ENCODE data around the gene HNRNPA1. TPM values are rescaled to one million over a fixed set of nuclear protein-coding genes. Genes with fewer than 3 reads are reported as not detected.
"Not testable (repeated sequence)": the region's sequence is repeated elsewhere in the genome, so short reads cannot be mapped to it uniquely, and the experiment has no call there.

The HNRNPA1 gene
- total RNA-seq, 1 donor from 2014 or later: 524 TPM

DNA sequence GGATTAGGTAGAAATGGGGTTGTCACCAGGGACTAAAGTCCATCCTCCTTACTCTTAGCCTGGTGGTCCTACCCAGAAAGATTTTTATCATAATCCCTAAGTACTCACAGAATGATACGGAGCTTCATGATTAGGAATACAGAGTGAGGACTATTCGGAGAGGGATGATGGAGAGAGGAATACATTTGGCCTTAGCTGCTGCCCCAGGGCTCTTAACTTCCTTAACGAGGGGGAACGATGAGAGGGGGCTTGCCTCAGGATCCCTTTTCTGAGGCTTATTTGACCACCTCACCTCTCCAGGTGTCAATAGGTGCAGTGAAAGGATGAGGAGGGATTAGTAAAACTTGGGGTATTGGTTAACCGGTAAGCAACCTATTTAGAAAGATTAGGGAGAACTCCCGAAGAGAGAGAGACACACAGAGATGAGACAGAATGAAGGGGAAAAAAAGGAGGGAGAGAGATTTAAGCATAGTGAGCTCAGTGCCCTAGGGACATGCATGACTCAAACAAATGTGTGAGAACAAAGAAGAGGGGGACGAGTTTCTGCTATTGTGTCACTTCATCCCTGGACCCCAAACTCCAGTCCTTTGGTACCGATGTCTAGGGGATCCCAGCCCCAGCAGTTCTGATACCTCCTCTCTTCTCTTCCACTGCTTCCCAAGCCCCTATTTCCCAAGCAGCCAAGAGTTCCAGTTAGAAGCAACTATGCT, 19.1 kb downstream of the HNRNPA1 start:
- no peak for DNase-seq

DNA sequence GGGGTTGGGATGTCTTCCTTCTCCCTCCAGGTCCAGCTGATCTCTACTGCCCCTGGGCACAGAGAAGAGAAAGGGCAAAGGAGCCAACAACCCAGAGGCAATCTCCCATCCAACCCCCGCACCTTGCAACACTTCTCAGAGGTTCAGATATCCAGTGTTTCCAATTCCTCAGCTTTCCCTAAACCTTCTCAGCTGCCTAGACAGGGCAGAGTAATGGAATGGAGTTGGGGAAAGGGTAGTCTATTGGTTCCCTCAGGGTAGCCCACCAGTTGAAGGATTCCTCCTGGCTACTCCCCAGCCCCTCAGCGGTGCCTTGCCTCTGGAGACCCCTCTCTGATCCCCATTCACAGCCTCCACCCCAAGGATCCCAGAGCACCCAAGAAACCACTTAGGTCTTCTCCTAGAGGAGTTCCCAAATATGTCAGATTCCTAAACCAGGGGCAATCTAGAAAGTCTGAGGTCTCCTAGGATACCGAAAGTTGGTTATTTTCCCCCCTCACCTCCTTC, 19.8 kb downstream of the HNRNPA1 start:
- DNase-seq: no peak

DNA sequence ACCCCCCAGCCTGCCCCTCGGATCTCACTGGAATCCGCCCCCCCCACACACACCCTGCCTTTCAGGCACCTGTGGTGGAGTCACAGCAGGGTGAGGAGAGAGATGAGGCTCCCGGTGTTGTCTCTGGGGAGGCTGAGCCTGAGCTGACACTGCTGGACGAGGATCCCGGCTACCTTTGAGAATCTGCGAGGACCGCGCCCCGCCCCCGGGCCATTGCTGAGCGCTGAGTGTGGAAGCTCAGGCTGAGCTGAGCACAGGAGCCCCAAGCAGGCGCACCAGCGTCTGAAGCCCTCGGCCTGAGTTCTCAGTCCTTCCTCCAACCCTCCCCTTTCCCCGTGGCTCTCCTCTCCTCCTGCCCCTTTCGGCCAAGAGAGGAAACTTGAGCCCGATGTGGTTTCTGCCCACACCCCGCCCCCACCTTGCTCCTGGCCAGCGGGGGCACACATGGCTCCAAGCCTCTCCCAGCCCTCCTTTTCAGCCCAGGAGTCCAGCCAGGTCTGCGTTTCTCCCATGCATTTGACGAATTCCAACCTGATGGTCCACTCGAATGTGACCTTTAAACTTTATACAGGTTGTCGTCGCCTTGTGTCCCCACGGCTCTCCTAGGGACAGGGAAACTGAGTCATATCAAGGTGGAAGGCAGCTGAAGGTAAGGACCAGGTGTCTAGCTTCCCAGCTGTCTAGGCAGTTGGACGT, 20.4 kb downstream of the HNRNPA1 start, which contains the start of gene NFE2:
Gene NFE2, minus strand, starts transcription at position 284 of the 696 bp plus-strand sequence. CDS start 5,767 bp downstream, outside the sequence.
- no peak for DNase-seq

DNA sequence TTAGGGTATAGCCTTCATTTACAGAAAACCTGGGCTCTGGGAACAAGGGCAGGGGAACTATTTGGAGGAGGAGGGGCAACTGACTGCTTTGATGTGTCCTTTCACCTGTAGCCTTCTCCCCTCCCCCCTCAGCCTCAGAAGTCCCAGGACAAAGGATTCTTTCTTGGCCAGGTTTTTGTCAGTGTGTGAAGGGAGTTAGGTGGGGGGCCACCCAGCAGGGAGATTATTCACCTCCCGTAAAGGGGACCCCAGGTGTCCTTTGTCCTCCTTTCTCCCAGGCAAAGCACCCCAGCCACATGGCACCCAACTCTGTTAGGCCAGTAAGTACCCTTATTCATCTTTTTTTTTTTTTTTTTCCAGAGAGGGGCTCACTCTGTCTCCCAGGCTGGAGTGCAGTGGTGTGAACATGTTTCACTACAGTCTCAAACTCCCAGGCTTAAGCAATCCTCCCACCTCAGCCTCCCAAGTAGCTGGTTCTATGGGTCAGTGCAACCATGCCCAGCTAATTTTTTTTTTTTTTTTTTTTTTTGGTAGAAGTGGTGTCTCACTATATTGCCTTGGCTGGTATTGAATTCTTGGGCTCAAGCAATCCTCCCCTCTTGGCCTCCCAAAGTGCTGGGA, 21.0 kb downstream of the HNRNPA1 start:
- no peak for DNase-seq

DNA sequence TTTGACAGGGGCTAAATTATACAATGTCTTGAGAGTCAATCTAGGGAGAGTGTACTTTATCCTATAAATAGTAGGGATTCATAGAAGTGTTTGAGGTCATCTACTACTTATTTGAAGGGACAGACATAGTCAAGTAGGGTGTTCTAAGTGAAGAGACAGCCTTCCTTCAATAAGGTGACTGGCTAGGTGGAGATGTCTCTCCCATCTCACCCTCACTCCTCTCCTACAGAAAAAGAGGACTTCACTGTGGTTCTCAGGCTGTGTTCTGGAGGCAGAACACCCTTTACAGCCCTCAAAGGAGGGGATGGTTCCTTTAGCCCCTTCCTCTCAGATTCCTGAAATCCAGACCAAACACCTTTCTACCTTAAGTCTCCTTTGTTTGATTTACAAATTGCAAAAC, 23.1 kb downstream of the HNRNPA1 start:
- no peak for DNase-seq

DNA sequence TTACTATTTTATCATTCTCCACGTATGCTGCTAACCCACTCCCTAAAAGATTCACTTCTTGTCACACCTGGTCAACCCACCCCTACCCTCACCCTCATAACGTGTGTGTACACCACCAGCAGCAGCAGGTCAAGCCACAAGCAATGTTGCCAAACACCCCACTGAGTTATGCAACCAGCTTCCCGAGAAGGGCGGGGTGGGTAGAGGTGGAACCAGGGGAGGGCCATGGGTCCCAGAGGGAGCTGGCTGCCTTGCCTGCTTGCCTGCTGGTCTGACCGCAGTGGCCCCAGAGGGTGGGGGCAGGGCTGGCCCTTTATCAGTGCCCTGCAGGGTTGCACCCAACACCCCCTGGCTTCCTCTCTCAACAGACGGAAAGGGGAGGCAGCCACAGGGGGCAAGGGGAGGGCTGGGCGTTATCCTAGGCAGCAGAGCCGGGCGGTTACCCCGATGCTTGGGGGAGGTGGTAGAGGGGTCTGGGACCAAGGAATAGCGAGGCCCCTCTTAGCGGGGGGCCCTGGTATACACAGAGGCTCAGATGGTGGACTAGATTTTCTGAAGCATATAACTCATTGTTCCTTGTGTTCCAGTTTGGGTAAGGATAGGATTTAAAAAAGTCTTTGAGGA, 23.8 kb downstream of the HNRNPA1 start:
- DNase-seq: peak; percentile 15

DNA sequence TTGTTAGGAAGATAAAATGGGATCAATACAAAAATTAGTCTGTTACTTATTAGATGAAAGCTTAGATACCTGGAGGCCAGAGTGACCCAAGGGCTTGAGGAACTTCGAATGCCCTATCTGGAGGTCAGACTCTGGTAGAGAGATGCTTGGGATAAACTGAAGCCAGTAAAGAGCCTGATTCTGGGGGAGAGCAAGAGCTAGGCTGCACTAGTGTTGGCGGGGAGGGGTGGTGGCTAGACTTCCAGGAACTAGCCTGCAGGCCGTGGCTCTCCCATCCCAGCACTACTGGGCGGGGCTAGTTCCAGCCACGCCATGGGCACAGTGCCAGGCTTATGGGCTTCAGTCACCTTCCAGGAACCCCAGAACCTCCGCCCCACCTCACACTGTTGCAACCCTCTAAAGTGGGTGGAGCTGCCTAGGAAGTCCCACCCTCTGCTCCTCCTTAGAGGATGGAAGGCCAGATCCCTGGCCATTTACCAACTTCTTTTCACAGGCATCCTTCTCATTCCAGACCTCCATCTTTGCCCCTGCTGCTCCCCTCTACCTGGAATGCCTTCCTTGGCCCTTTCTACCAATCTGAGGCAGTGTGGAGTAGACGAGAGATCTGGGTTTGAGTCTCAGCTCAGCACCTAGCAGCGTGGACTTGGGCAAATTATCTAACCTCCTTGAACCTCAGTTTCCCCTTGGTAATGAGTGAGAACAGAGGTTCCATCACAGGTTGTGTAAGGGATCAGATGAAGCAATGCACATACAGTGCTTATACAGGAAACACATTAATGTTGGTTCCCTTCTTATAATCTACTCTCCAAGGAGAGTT, 26.6 kb downstream of the HNRNPA1 start:
- no peak for DNase-seq

DNA sequence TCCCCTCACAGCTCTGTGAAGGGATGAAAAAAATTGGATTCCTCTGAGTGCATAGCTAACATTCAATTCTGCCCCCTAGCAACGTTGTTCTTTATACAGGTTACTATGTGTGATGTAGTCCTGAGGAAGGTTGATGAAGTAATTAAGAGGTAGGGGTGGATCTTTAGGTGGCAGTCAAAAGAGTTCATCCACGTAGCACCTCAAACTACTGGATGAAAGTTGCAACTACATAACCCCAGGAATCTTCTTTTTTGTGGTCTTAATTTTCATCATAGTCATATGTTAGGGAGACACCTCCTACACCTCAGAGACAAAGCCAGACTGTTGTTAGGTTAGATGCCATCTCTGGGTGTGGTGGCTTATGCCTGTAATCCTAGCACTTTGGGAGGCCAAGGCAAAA, 30.5 kb downstream of the HNRNPA1 start:
- no peak for DNase-seq

DNA sequence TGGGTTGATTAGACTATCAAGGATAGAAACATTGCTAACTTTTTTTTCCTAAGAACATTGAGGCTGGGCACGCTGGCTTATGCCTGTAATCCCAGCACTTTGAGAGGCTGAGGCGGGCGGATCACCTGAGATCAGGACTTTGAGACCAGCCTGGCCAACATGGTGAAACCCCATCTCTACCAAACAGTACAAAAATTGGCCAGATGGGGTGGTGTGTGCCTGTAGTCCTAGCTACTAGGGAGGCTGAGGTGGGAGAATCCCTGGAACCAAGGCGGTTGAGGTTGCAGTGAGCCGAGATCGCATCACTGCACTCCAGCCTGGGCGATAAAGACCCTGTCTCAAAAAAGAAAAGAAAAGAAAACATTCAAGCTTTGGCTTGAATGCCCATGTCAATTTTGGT, 31.8 kb downstream of the HNRNPA1 start:
- DNase-seq: not testable (repeated sequence)

DNA sequence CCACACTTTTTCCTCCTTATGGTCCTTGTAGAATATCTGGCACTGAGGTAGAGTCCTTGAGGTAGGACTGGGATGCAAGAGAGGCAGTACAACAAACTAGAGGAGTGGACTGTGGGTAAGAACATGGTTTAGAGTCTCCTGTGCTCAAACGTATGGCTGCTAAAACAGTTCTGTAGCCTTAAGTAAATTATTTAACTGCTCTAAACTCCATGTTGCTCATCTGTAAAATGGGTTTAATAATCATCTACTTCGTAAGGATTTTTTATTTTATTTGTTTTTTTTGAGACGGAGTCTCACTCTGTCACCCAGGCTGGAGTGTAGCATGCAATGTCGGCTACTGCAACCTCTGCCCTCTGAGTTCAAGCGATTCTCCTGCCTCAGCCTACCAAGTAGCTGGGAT, 40.8 kb downstream of the HNRNPA1 start:
- DNase-seq: no peak

DNA sequence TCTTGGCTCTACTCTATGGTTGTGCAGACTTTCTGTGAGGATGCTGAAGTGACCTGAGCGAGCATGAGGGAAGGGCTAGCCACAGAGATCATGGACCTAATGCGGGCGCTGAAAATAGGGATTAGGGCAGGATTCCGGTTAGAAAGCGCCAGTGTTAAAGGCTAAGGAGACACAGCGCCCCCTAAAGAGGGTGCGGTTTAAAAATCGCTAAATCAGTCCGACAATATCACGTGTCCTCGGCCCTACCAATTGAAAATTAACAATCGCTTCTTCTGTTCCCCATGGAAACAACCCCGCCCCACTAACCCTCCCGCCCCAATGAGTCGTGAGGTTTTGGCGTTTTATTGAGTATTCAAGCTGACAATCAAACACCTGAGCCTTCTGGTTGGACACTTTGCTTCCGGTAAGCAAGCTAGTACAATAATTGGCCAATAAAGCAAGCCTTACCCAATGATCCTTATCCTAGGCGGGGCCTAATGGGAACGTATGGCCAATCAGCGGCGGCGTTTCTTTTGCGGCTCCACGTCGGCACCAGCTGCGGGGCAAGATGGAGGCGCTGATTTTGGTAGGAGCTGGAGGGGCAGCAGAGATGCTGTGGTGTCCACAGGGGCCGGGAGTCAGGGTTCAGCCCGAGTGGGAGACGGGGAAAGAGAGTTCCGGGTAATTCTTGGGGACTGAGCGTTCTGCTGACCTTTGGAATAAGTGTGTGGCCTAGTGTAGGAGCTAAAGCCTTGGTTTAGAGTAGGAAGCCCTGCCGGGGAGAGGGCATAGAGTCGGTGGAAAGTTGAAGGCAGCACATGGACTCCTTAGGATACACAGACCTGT, 44.3 kb downstream of the HNRNPA1 start, which contains the start of gene COPZ1:
Gene COPZ1, plus strand, starts transcription at position 515 of the 825 bp plus-strand sequence. Its CDS starts 33 bp downstream, at position 548.
- peak; percentile 95 for DNase-seq

DNA sequence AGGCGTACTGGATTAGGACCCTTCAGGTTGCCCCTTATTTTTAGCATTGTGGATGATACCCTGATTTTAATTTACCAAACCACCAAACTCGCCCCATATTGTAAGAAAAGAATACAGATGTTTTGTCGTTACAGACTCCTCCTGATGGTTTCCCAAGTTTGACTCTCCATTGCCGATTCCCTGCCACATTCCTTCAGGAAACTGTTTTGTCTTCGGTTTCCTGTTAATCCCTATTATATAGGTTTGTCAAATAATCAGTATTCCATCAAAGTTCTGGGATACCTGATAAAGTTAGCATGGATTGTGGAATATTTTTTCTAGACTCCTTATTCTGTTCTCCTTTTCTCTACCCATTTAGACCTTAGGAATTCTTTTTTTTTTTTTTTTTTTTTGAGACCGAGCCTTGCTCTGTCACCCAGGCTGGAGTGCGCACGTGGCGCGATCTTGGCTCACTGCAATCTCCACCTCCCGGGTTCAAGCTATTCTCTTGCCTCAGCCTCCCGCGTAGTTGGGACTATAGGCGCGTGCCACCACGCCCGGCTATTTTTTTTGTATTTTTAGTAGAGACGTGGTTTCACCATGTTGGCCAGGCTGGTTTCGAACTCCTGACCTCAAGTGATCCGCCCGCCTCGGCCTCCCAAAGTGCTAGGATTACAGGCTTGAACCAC, 45.0 kb downstream of the HNRNPA1 start:
- not testable (repeated sequence) for DNase-seq

DNA sequence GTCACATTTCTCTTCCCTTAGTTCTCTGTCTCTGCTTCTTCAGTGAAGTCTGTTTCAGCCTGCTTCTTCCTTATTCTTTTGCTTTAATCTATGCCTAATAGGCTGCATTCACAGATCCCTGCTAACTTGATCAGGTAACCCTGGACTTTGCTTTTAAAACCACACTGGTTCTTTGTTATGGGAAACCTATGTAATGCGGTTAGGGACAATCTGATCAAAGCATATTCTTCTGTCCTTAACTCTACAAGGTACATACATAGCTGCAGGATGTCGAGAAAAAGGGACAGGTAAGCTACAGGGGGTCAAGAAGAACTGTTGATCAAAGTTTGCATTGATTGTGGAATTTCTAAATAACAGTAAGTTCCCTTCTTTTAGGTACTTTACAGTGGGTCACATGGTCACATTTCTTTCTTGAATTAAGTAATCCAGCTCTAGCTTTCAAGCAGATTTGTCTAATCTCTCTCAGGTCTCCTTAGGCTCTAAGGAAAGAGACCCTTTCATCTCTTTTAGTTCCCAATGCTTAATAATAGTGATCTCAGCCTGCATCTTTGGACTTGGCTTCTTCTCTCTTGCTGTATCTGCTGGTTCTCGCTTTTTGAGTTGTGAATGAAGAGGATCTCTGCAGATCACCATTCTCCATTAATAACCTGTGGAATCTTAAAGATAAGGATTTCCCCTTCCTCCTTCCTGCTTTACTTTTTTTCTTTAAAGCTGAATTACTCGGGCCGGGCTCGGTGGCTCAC, 48.2 kb downstream of the HNRNPA1 start:
- no peak for DNase-seq

DNA sequence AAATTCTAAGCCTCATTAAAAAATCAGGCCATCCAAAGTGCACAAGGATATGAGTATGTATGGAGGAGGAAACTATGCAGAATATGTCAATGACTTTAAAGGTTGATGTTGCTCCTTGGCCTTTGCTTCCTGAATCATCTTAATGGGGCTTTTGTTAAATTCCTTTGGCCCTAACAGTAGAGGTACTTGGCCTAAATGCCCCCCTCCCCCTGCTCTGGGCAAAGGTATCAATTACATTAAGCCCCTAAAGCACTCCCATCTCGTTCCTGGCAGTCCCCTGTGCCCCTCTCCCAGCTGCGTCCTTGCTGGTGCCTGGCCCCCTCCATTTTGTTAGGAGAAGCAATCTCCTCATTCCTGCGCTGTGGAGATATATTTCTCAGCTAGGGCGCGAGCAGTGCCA, 49.2 kb downstream of the HNRNPA1 start:
- no peak for DNase-seq

DNA sequence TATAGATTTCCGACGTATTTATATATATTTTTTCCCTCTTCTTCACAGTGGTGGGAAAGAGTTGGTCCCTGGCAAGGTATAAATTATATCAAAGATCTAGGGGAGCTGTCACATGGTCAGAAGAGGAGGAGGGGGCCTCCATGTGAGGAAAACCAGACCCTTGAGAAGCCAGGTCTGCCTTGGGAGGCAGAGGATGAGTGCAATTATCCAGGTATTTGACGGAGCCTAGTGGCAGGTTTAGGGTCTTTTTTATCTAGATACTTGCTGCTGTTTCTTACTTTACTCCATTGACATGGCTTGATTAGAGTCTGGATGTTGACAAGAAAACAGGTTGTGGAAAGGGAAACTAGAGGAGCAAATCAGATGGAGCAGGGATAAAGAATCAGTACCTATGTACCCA, 49.9 kb downstream of the HNRNPA1 start:
- DNase-seq: no peak

DNA sequence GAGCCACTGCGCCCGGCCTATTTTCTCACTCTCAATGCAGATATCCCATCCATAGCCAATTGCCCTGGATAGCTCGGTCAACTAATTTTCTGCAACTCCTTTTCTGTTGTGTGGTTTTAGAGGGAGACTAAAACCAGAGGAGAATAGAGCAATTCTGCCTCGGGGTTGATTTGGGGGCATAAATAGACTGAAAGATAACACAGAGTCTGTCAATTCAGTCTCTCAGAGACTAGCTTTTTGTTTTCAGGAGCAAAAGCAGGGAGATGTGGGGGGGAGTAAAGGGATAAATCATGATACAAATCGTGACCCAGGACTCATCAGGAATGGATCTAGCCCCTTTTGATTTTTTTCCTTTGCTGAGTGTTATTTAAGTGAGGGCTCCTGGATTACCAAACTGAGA, 50.9 kb downstream of the HNRNPA1 start:
- DNase-seq: no peak

DNA sequence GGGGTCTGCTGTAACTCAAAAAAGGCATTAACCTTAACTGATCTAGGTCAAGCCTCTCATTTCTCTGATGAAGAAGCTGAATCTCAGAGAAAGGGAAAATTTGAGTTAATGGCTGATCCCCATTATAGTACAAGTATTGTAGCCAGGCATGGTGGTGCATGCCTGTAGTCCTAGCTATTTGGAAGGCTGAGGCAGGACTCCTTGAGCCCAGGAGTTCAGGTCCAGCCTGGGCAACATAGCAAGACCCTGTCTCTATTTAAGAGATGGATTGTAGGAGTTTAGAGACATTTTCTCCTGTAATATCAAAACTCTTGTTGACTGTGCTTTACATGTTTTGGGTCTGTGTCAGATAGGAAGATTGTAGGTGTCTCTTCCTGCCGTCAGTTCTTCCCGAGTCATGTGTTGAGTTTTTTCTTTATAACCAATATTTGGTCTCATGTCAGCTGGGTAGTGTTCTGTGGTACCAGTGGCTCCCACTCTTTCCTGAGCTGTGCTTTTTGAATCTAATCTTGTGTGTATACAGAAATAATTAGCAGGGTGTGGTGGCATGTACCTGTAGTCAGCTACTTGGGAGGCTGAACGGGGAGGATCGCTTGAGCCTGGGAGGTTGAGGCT, 53.0 kb downstream of the HNRNPA1 start:
- DNase-seq: no peak
